HG03159 (cell line): ENCODE results near the gene ADGB.
"Not testable (repeated sequence)": the region's sequence is repeated elsewhere in the genome, so short reads cannot be mapped to it uniquely, and the experiment has no call there.

ENCODE experiments used
- ATAC-seq: cut with Tn5 transposase; IDR thresholded peaks from one replicate; pipeline ENCODE4 v1.9.1; 2021; ENCODE audit warnings: mild to moderate bottlenecking, moderate library complexity; ENCODE audit not compliant: unreplicated experiment

ADGB gene

DNA sequence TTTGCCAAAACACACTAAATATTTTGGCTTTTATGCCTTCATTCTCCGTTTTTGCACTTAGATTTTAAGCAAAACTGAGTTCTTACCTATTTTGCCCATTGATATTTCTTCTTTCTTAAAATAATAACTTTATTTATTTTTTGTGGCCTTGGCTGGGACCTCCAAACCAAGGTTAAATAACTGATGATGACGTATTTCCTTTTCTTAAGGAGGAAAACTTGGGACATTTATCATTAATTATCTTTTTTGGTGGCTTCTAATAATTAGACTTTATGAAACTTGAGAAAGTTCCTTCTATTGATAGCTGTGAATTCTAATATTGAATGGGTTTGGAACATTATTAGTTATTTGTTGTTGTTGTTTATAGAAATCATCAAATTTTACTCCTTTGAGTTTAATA lies 154.5 kb downstream of the ADGB start:
- no peak for ATAC-seq

GRCh38 chr6:146767632-146768031 lies 168.9 kb downstream of the ADGB start:
- no peak for ATAC-seq

GRCh38 chr6:146768722-146769121 lies 169.9 kb downstream of the ADGB start:
- ATAC-seq: no peak

- ATAC-seq: no peak
Observed at GRCh38 chr6:146770275-146770964, 171.6 kb downstream of the ADGB start.

DNA sequence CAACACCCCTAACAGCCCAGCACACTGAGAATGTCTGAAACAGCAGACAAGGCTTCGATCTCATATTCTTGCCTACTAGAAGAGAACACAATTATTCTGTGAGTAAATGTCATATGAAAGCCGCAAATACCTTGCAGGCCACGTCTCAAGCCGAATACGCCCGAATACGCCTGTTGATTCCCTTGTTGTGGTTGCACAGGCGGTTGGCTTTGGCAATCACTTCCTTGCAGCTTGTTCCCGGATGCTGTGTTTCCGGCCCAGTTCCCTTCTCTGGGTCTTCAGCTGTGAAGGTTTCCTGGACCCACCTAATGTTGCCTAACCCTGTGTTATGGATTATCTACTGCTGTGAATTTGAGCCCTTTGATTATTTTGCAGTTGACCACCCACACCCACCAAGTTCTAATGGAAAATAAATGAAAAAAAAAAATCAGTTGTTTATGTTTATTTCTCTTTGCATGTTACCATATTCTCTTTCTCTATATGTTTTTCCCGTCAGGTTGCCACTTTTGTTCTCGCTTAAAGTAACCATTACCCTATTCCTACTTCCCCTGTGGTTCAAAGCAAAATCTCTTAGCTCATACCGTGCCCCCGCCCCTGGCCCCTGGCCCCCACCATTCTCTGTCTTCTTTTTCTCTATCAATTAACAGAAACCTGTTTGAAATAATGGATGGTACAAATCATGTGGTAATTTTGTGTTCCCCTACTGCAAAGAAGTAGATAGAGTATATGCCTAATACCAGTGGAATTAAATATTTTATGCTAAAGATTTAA lies 172.4 kb downstream of the ADGB start:
- no peak for ATAC-seq

DNA sequence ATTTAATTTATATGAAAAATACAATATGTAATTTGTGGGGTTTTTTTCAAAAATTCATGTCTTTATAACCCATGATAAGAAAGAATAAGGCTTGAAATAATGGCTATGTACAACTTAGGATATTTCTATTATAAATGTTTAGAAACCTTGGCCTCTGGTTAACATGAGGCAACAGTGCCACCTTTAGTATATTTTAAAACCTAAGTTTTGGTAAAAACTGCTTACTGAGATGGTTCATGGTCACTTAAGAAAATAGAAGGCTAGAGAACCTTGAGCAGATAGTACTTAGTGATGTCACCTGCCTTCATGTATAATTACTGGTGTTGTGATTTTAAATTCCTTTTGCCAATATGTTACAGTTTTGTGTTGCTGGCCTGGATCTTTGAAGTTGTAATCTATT lies 176.4 kb downstream of the ADGB start:
- ATAC-seq: no peak

GRCh38 chr6:146781836-146782235 lies 183.1 kb downstream of the ADGB start:
- no peak for ATAC-seq

DNA sequence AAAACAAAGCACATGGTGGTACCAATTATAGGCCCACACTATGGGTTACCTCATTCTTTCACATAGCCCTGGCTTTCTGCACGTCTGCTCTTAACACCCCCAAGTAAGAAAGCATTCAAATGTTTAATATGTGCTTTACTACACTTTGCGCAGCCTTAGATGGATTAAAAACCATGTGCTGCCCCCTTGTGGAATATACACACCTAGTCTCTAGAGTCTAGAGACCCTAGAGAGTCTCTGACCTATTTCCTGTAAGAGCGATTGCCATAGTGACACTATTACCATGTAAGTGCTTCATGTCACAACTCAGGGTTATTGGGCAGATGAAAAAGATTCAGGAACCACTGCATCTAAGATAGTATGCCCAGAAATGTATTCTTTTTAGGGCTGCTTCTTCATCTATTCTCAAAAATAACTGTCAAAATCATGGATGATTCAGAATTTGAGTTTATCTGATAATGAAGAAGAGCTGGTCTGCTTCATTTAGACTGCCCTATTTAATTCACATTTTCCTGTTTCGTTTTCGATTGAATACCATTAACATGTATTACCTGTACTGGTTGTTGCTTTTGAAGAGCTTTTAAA lies 186.3 kb downstream of the ADGB start:
- ATAC-seq: peak; percentile 94

- ATAC-seq: no peak
Observed at GRCh38 chr6:146787876-146788508, 189.2 kb downstream of the ADGB start.

DNA sequence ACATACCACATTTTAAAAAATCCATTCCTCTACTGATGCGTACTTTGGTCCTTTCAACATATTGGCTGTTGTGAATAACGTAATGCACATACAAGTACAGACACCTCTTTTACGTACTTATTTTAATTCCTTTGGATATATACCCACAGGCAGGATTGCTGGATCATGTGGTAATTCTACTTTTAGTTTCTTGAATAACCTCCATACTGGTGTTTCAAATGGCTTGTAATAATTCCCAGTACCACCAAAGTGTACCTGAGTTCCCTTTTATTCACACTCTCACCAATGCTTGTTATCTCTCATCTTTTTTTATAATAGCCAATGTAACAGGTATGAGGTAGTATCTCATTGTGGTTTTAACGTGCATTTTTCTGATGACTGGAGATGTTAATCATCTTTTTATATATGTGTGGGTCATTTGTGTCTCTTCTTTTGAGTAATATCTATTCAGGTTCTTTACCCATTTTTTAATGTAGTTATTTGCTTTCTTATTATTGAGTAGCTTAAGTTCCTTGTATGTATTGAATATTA lies 191.9 kb downstream of the ADGB start:
- ATAC-seq: no peak

DNA sequence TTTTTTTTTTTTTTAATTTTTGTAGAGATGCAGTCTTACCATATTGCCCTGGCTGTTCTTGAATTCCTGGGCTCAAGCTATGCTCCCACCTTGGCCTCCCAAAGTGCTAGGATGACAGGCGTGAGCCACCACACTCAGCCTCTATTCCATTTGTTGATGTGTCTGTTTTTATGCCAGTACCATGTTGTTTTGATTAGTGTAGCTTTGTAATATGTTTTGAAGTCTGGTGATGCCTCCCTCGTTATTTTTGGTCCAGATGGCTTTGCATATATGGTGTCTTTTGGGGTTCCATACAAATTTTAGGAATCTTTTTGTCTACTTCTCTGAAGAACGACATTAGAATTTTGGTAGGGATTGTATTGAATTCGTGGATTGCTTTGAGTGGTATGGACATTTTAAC lies 193.2 kb downstream of the ADGB start:
- no peak for ATAC-seq

DNA sequence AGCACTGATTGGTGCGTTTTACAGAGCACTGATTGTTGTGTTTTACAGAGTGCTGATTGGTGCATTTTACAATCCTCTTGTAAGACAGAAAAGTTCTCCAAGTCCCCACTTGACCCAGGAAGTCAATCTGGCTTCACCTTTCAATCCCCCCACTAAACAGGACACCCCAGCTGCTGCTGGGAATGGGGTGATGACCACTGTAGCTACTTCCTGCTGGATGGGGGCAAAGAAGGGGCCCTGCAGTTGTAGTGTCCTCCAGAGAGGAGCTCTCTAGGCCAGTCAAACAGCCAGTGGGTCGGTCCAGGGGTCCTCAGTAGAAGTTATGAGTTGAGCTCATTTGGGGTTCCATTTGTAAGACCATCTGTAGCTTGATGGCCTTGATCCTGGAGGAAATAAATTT lies 194.4 kb downstream of the ADGB start:
- ATAC-seq: not testable (repeated sequence)

GRCh38 chr6:146795479-146796133 lies 196.8 kb downstream of the ADGB start:
- no peak for ATAC-seq

- ATAC-seq: not testable (repeated sequence)
Observed at GRCh38 chr6:146803167-146803566, 204.4 kb downstream of the ADGB start.

- no peak for ATAC-seq
Observed at GRCh38 chr6:146803601-146804000, 204.8 kb downstream of the ADGB start.

- ATAC-seq: no peak
Observed at GRCh38 chr6:146805546-146806325, 207.0 kb downstream of the ADGB start.

DNA sequence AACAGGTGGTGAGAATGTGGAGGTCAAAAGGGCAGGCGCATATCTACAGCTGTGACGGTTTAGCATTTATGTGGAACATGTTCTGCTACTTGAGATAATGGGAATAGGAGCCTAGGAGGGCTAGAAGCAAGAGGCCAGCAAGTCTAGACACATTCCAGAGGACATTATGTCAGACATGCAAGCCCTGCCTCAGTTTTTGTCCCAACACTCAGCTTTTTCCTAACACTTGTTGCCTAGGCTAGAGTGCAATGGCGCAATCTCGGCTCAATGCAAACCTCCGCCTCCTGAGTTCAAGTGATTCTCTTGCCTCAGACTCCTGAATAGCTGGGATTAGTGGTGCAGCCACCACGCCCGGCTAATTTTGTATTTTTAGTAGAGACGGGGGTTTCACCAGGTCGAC lies 210.2 kb downstream of the ADGB start:
- ATAC-seq: not testable (repeated sequence)

DNA sequence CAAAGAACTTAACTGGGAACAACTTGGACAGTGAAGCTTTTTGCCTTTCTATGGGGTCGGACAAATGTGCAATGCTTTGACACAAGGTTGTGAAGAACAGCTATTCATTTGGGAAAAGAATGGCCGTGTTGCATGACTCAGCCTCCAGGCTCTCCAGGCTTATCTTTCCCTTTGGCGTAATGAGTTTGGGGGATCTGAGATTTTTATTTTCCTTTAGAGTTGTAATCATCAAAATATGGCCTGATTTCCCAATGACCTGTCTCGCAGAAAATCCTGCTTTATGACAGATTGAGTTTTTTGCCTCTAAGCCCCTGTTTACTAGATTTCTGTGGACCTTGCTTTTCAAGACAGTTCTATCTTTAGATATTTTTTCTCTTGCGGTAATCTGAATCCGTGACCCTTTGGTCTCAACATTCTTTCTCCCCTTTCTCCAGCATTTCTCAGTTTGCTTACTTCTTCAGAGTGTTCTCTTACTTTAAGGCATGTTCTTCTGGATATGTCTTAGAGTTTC lies 214.1 kb downstream of the ADGB start:
- not testable (repeated sequence) for ATAC-seq

- ATAC-seq: no peak
Observed at GRCh38 chr6:146813554-146813953, 214.8 kb downstream of the ADGB start.
